Tibial nerve (tissue), 4 donors: ENCODE results near the gene PPM1H. TPM values are rescaled to one million over a fixed set of nuclear protein-coding genes. Genes with fewer than 3 reads are reported as not detected.

ENCODE experiments used
- DNase-seq, 2 donors: peaks; one replicate each; pipeline ENCODE4 v3.0.0-alpha.2; 2019; ENCODE audit warnings: low spot score in 2 of 2
- H3K27ac ChIP-seq, 4 donors: fragments of 200-600 bp; sonication (generic) in 3 of 4; one replicate each; pipeline ENCODE4 v1.5.1; 2017 to 2019; ENCODE audit warnings: mild to moderate bottlenecking in 1 of 4
- H3K27me3 ChIP-seq, 2 donors: fragments of 200-600 bp; sonication (generic) in 1 of 2; one replicate each; pipeline versions ENCODE4 v1.5.1 to v1.6.0; 2017 to 2019
- H3K36me3 ChIP-seq, 3 donors: fragments of 200-600 bp; sonication (generic); one replicate each; pipeline ENCODE4 v1.5.1; 2018 to 2019
- H3K4me1 ChIP-seq, 4 donors: fragments of 200-600 bp; sonication (generic) in 3 of 4; one replicate each; pipeline ENCODE4 v1.5.1; 2017 to 2019
- H3K4me3 ChIP-seq, 4 donors: fragments of 200-600 bp; sonication (generic) in 3 of 4; one replicate each; pipeline ENCODE4 v1.5.1; 2017 to 2019; ENCODE audit warnings: mild to moderate bottlenecking in 1 of 4, moderate library complexity in 1 of 4
- H3K9me3 ChIP-seq, 4 donors: fragments of 200-600 bp; sonication (generic) in 3 of 4; one replicate each; pipeline ENCODE4 v1.5.1; 2017 to 2019
- EP300 ChIP-seq, 2 donors: sonication (generic); formaldehyde crosslinking; IDR thresholded peaks; one replicate each; pipeline ENCODE4 v1.6.1; 2017; ENCODE audit warnings: antibody characterized with exemption in 2 of 2, mild to moderate bottlenecking in 1 of 2
- POLR2A ChIP-seq, 2 donors: fragments of 450-650 bp; IDR thresholded peaks; one replicate each; pipeline ENCODE4 v1.6.1; 2017; ENCODE audit warnings: antibody characterized with exemption in 2 of 2, mild to moderate bottlenecking in 2 of 2, moderate library complexity in 2 of 2
- WGBS, 2 donors: methylation state at CpG; one replicate each; pipeline ENCODE4 v1.1.5; 2018; 5-methylcytosine and 5-hydroxymethylcytosine counted together
- total RNA-seq, 4 donors: library from RNA; depleted of rRNA; stranded (reverse); fragments of >200 nt; gene quantifications; one replicate each; pipeline ENCODE4 v1.1.0, GENCODE V29; 2016
- TF ChIP-seq, protein P1 (sequence below), 5 experiments: fragments of 200-600 bp in 3 of 5; fragments of 450-650 bp in 2 of 5; sonication (generic) in 3 of 5; IDR thresholded peaks; one replicate each; pipeline ENCODE4 v1.5.1; 2016 to 2019; ENCODE audit warnings: antibody characterized with exemption in 5 of 5, mild to moderate bottlenecking in 3 of 5, moderate library complexity in 2 of 5

PPM1H gene
- total RNA-seq, 4 donors from 2014 or later = 0.78 to 2.6 (median 1.3) TPM

DNA sequence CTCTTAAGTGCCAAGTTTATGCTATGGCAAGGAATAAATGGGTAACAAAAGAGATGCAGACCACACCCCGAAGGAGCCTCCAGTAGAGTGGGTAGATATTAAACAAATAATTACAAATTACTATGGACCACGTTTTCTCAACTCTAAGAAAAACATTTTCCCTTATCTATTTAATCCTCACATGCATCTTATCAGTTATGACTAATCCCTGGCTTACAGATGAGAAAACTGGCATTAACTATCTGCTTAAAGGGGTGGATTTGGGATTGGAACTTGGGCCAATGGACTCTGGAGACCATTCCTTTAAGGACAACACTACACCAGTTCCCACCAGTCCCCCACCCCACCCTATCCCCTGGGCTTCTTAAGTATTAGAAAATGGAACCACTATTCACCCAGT, 26.3 kb downstream of the PPM1H start:
- H3K27ac ChIP-seq = no peak overlapping the region
- H3K9me3 ChIP-seq = no peaks in the 10 kb centered on the region
- TF ChIP-seq, protein P1, sequence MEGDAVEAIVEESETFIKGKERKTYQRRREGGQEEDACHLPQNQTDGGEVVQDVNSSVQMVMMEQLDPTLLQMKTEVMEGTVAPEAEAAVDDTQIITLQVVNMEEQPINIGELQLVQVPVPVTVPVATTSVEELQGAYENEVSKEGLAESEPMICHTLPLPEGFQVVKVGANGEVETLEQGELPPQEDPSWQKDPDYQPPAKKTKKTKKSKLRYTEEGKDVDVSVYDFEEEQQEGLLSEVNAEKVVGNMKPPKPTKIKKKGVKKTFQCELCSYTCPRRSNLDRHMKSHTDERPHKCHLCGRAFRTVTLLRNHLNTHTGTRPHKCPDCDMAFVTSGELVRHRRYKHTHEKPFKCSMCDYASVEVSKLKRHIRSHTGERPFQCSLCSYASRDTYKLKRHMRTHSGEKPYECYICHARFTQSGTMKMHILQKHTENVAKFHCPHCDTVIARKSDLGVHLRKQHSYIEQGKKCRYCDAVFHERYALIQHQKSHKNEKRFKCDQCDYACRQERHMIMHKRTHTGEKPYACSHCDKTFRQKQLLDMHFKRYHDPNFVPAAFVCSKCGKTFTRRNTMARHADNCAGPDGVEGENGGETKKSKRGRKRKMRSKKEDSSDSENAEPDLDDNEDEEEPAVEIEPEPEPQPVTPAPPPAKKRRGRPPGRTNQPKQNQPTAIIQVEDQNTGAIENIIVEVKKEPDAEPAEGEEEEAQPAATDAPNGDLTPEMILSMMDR (IDR thresholded peaks at IDR 0.05) = no peak
- TF ChIP-seq POLR2A (IDR thresholded peaks at IDR 0.05) = no peak
- TF ChIP-seq EP300 (IDR thresholded peaks at IDR 0.05) = no peak
- no peaks in the 10 kb centered on the region for H3K27me3 ChIP-seq
- DNase-seq = no peak
- no peak overlapping the region for H3K4me3 ChIP-seq
- no peaks in the 10 kb centered on the region for H3K36me3 ChIP-seq
- WGBS, 2 donors = 73 to 76% methylated on average over 2 of the region's 2 CpGs
- no peaks in the 10 kb centered on the region for H3K4me1 ChIP-seq

DNA sequence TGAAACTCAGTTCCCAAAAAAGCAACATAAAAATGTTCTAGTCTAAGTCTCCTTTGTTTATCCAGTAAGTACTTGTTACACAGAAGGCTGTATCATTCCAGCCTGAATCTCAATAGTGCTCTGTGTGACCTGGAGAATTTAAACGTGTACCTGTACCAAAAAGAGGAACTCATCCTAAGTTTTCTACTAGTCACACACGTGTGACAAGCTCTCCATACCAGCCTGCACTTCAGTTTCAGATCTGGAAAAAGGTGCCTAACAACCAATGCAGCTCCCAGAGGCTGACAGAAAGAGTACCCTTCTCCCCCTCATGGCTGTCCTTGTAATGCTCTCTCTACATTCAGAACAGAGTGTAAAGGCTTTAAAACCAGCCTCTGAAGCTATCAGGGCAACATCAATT, 27.4 kb downstream of the PPM1H start:
- DNase-seq = no peak
- H3K9me3 ChIP-seq = no peaks in the 10 kb centered on the region
- H3K36me3 ChIP-seq = no peaks in the 10 kb centered on the region
- H3K4me3 ChIP-seq = no peak overlapping the region
- TF ChIP-seq EP300 (IDR thresholded peaks at IDR 0.05) (no peak), POLR2A (IDR thresholded peaks at IDR 0.05) (no peak)
- TF ChIP-seq, protein P1 (IDR thresholded peaks at IDR 0.05) = no peak
- no peaks in the 10 kb centered on the region for H3K27me3 ChIP-seq
- H3K4me1 ChIP-seq = no peaks in the 10 kb centered on the region
- WGBS, 2 donors = 42 to 46% methylated on average over 2 of the region's 2 CpGs
- H3K27ac ChIP-seq = no peak overlapping the region

DNA sequence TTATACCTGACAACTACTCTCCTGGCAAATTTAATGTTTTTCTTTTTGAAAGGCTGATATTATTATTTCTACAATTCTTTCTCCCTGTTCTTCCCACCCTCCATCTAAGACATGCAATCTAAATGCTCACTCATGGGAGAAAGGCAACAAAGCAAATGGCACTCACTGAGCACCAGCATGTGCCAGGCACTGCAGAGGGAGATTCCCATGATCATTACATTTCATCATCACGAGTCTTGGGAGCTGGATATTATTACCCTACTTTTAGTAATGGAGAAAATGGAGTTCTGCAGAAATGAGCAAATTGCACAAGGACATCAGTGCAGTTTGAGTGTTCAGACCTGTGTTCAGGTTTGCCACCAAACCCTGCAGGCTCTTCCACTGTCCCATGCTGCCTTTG, 27.9 kb downstream of the PPM1H start:
- DNase-seq = no peak
- Histone ChIP-seq H3K9me3 (no peaks in the 10 kb centered on the region), H3K4me1 (no peaks in the 10 kb centered on the region), H3K27ac (no peak overlapping the region), H3K4me3 (no peak overlapping the region), H3K36me3 (no peaks in the 10 kb centered on the region), H3K27me3 (no peaks in the 10 kb centered on the region)
- TF ChIP-seq POLR2A (IDR thresholded peaks at IDR 0.05) (no peak), EP300 (IDR thresholded peaks at IDR 0.05) (no peak)
- TF ChIP-seq, protein P1 (IDR thresholded peaks at IDR 0.05) = no peak
- WGBS, 2 donors = 40 to 72% methylated on average over 1 of the region's 1 CpG

DNA sequence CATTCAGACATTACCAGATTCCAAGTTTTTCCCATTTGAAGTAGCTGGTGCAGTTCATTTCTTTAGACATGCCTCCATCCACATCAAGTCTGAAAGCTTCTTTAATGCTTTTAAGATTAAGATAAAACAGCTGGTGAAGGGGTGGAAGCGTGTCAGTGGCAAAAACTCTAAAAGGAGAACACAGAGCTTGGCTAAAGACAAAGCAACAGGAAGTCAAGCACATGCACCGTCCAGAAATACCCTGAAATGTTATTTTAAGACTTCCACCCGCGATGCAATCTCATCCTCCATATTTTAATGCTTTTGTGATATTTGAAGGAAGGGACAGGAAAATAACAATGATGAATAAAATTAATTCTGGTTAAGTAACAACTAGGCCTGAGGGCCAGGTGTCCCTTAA, 31.8 kb downstream of the PPM1H start:
- WGBS, 2 donors = 32 to 61% methylated on average over 4 of the region's 4 CpGs

DNA sequence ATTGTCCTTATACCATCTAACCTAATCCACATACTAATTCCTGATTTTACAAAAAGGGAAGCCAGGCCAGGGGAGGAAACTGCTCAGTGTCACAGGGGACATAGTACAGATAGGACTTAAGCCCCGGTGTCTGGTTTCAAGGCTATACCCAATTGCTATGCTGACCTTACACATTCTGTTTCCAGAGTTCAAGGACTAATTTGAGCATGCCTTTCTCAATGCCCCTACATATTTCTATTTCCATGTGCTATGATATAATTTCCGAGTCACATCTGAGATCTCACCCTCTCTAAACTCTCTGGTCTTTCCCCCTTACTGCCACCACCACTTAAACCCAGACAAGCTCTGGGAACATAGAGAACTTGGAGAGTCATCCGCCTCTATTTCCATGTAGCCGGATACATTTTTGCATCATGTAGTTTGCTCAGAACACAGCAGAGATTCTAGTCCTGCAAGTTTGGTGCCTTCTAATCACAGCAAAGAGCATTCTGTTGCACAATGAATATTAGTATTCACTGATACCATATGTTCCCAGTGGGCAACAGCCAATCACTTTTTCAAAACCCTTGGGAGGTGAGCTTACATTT, 34.2 kb downstream of the PPM1H start:
- H3K36me3 ChIP-seq = no peaks in the 10 kb centered on the region
- TF ChIP-seq EP300 (IDR thresholded peaks at IDR 0.05) = no peak
- no peak overlapping the region for H3K4me3 ChIP-seq
- no peak for DNase-seq
- H3K27me3 ChIP-seq = no peaks in the 10 kb centered on the region
- no peaks in the 10 kb centered on the region for H3K9me3 ChIP-seq
- 67 to 73% methylated on average over 4 of the region's 4 CpGs for WGBS, 2 donors
- H3K27ac ChIP-seq = no peak overlapping the region
- no peaks in the 10 kb centered on the region for H3K4me1 ChIP-seq

More for the DNA sequence above, 31.8 kb downstream of the PPM1H start:
- DNase-seq = no peak
- H3K4me3 ChIP-seq = no peak overlapping the region
- H3K4me1 ChIP-seq = no peaks in the 10 kb centered on the region
- H3K36me3 ChIP-seq = no peaks in the 10 kb centered on the region
- TF ChIP-seq EP300 (IDR thresholded peaks at IDR 0.05) (no peak), POLR2A (IDR thresholded peaks at IDR 0.05) (no peak)
- TF ChIP-seq, protein P1 (IDR thresholded peaks at IDR 0.05) = no peak
- H3K27ac ChIP-seq = no peak overlapping the region
- no peaks in the 10 kb centered on the region for H3K9me3 ChIP-seq
- no peaks in the 10 kb centered on the region for H3K27me3 ChIP-seq
